Gastroesophageal sphincter (tissue), 4 donors: ENCODE results near the gene SEPTIN2. TPM values are rescaled to one million over a fixed set of nuclear protein-coding genes. Genes with fewer than 3 reads are reported as not detected.

Experiments used
- ATAC-seq: fragments of 150-250 bp; one replicate; pipeline ENCODE4 v1.9.1; 2016; ENCODE audit warnings: mild to moderate bottlenecking, moderate library complexity
- H3K27ac ChIP-seq, 4 donors: fragments of 200-600 bp; sonication (generic) in 3 of 4; 1 replicate in 3 of 4; 2 replicates in 1 of 4; pipeline ENCODE4 v1.5.1; 2016 to 2019
- H3K27me3 ChIP-seq: fragments of 200-600 bp; sonication (generic); one replicate; pipeline ENCODE4 v1.5.1; 2019
- H3K36me3 ChIP-seq, 2 donors: fragments of 200-600 bp; sonication (generic); one replicate each; pipeline ENCODE4 v1.5.1; 2019; ENCODE audit warnings: control low read depth in 1 of 2
- H3K4me1 ChIP-seq, 3 donors: fragments of 200-600 bp; sonication (generic); 1 replicate in 2 of 3; 2 replicates in 1 of 3; pipeline ENCODE4 v1.5.1; 2016 to 2019; ENCODE audit warnings: control low read depth in 2 of 3
- H3K4me3 ChIP-seq, 2 donors: fragments of 200-600 bp; sonication (generic); one replicate each; pipeline ENCODE4 v1.5.1; 2019; ENCODE audit warnings: mild to moderate bottlenecking in 1 of 2, moderate library complexity in 1 of 2
- H3K9me3 ChIP-seq, 3 donors: fragments of 200-600 bp; sonication (generic); one replicate each; pipeline ENCODE4 v1.5.1; 2017 to 2019; ENCODE audit warnings: control low read depth in 2 of 3
- EP300 ChIP-seq: sonication (generic); formaldehyde crosslinking; IDR thresholded peaks from one replicate; pipeline ENCODE4 v1.6.1; 2017; ENCODE audit warnings: antibody characterized with exemption, mild to moderate bottlenecking
- POLR2A ChIP-seq, 2 donors: fragments of 450-650 bp; IDR thresholded peaks; one replicate each; pipeline ENCODE4 v1.6.1; 2017; ENCODE audit warnings: antibody characterized with exemption in 2 of 2, mild to moderate bottlenecking in 2 of 2, moderate library complexity in 1 of 2
- POLR2AphosphoS5 ChIP-seq: sonication (generic); formaldehyde crosslinking; IDR thresholded peaks from one replicate; pipeline ENCODE4 v1.6.1; 2017; ENCODE audit warnings: antibody characterized with exemption
- WGBS, 2 donors: methylation state at CpG; one replicate each; pipeline ENCODE4 v1.1.5; 2018; ENCODE audit warnings: low coverage in 1 of 2; 5-methylcytosine and 5-hydroxymethylcytosine counted together
- total RNA-seq, 4 donors: library from RNA; depleted of rRNA; stranded (reverse); fragments of >200 nt; gene quantifications; one replicate each; pipeline ENCODE4 v1.1.0, GENCODE V29; 2016
- TF ChIP-seq, protein P1 (sequence below), 4 experiments: fragments of 200-600 bp in 2 of 4; fragments of 450-650 bp in 2 of 4; sonication (generic) in 1 of 4; IDR thresholded peaks; one replicate each; pipeline ENCODE4 v1.5.1; 2017 to 2019; ENCODE audit warnings: antibody characterized with exemption in 4 of 4, mild to moderate bottlenecking in 2 of 4, moderate library complexity in 2 of 4

SEPTIN2 gene
- total RNA-seq, 4 donors from 2014 or later: 317 to 360 (median 330) TPM

- Histone ChIP-seq H3K9me3 (no peaks in the 10 kb centered on the region), H3K27me3 (no peaks in the 10 kb centered on the region), H3K36me3 (peaks cover 2 to 78% of the 10 kb centered on the region in 2 donors), H3K27ac (peak overlapping the region in 3 of 4 donors; percentile 72), H3K4me3 (no peak overlapping the region), H3K4me1 (peaks cover 4 to 28% (median 7%) of the 10 kb centered on the region in 3 donors)
- peak; percentile 41 for ATAC-seq
- WGBS, 2 donors: 19 to 27% methylated on average over 6 to 8 of the region's 8 CpGs
- TF ChIP-seq POLR2AphosphoS5 (peak; percentile 11), EP300 (no peak), POLR2A (IDR thresholded peaks at IDR 0.05) (no peak)
Measured at GRCh38 chr2:241339839-241340630, 24.3 kb downstream of the SEPTIN2 start.

- Histone ChIP-seq H3K9me3 (no peaks in the 10 kb centered on the region), H3K36me3 (peaks cover 2 to 78% of the 10 kb centered on the region in 2 donors), H3K4me3 (no peak overlapping the region), H3K4me1 (peaks cover 4 to 28% (median 7%) of the 10 kb centered on the region in 3 donors), H3K27ac (peak overlapping the region; percentile 72 to 73 (median 72)), H3K27me3 (no peaks in the 10 kb centered on the region)
- no peak for ATAC-seq
- WGBS, 2 donors: 24 to 28% methylated on average over 2 to 3 of the region's 3 CpGs
- TF ChIP-seq POLR2A (IDR thresholded peaks at IDR 0.05) (no peak), EP300 (no peak), POLR2AphosphoS5 (peak; percentile 1)
- TF ChIP-seq, protein P1, sequence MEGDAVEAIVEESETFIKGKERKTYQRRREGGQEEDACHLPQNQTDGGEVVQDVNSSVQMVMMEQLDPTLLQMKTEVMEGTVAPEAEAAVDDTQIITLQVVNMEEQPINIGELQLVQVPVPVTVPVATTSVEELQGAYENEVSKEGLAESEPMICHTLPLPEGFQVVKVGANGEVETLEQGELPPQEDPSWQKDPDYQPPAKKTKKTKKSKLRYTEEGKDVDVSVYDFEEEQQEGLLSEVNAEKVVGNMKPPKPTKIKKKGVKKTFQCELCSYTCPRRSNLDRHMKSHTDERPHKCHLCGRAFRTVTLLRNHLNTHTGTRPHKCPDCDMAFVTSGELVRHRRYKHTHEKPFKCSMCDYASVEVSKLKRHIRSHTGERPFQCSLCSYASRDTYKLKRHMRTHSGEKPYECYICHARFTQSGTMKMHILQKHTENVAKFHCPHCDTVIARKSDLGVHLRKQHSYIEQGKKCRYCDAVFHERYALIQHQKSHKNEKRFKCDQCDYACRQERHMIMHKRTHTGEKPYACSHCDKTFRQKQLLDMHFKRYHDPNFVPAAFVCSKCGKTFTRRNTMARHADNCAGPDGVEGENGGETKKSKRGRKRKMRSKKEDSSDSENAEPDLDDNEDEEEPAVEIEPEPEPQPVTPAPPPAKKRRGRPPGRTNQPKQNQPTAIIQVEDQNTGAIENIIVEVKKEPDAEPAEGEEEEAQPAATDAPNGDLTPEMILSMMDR (IDR thresholded peaks at IDR 0.05): no peak
Measured at GRCh38 chr2:241340631-241341163, 25.0 kb downstream of the SEPTIN2 start.

DNA sequence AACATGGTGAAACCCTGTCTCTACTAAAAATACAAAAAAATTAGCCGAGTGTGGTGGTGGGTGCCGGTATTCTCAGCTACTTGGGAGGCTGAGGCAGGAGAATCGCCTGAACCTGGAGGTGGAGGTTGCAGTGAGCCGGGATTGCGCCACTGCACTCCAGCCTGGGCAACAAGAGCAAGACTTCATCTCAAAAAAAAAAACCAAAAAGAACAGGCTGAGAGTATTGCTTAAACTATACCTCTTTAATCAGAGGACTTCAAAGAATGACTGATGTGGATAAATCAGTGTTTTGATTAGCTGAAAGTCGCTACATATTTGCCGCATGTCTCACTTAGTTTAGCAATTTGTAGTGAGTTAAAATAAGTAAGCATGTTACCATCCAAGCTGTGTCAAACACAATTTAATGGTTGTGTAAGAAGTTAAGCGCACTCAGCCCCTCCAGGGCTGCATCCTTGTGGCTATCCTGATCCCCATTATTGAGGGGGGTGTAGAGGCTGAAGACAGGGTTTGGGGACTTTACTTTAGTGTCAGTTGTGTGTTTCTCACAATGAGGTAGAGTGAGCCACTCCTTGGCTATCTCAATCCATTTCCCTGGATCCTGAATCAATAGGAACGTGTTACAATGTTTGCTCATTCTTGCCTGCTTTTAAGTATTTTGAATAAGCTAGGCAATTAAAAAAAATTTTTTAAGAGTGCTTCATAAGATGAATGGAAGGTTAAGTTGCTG lies 29.4 kb downstream of the SEPTIN2 start:
- no peak for ATAC-seq
- no peak for TF ChIP-seq EP300
- TF ChIP-seq POLR2AphosphoS5: no peak
- TF ChIP-seq, protein P1 (IDR thresholded peaks at IDR 0.05): no peak
- TF ChIP-seq POLR2A (IDR thresholded peaks at IDR 0.05): no peak
- Histone ChIP-seq H3K4me1 (peaks cover 4 to 17% (median 7%) of the 10 kb centered on the region in 3 donors), H3K36me3 (peaks cover 0 to 95% of the 10 kb centered on the region in 2 donors), H3K27ac (no peak overlapping the region), H3K4me3 (no peak overlapping the region), H3K9me3 (no peaks in the 10 kb centered on the region), H3K27me3 (no peaks in the 10 kb centered on the region)
- 80 to 87% methylated on average over 4 to 7 of the region's 9 CpGs for WGBS, 2 donors

- H3K4me1 ChIP-seq: peaks cover 0 to 4% (median 0%) of the 10 kb centered on the region in 3 donors
- WGBS, 2 donors: 89 to 92% methylated on average over 8 of the region's 8 CpGs
Measured at GRCh38 chr2:241349941-241350340, 34.2 kb downstream of the SEPTIN2 start.

DNA sequence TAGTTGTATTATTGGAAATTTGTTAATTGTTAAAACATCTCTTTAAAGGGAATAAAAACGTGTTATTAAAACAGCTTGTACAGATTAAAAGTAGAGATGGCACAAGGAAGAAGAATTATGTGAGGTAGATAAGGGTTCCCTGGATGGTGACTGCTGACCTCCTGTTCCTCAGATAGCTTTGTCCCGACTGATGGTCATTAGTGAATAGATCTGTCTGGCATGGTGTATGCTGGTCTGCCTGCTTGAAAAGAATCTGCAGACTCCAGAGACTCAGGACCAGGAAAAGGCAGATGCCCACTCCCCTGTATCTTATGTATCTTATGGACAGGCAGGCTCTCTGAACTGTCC lies 34.8 kb downstream of the SEPTIN2 start:
- no peak overlapping the region for H3K27ac ChIP-seq
- H3K4me1 ChIP-seq: peaks cover 0 to 8% (median 3%) of the 10 kb centered on the region in 3 donors
- H3K9me3 ChIP-seq: no peaks in the 10 kb centered on the region
- WGBS, 2 donors: 59 to 86% methylated on average over 1 to 2 of the region's 2 CpGs
- no peak for ATAC-seq
- no peak overlapping the region for H3K4me3 ChIP-seq
- TF ChIP-seq, protein P1 (IDR thresholded peaks at IDR 0.05): no peak
- TF ChIP-seq POLR2A (IDR thresholded peaks at IDR 0.05) (no peak), POLR2AphosphoS5 (no peak), EP300 (no peak)
- no peaks in the 10 kb centered on the region for H3K27me3 ChIP-seq
- peaks cover 0 to 93% of the 10 kb centered on the region in 2 donors for H3K36me3 ChIP-seq

More at GRCh38 chr2:241349941-241350340, 34.2 kb downstream of the SEPTIN2 start:
- no peak for ATAC-seq
- Histone ChIP-seq H3K9me3 (no peaks in the 10 kb centered on the region), H3K27me3 (no peaks in the 10 kb centered on the region), H3K36me3 (peaks cover 0 to 98% of the 10 kb centered on the region in 2 donors), H3K4me3 (no peak overlapping the region), H3K27ac (no peak overlapping the region)
- TF ChIP-seq, protein P1 (IDR thresholded peaks at IDR 0.05): no peak
- TF ChIP-seq POLR2A (IDR thresholded peaks at IDR 0.05): no peak
- TF ChIP-seq POLR2AphosphoS5: no peak
- TF ChIP-seq EP300: no peak
